Liver (tissue), 9 donors: Measurements from ENCODE around the gene LSMEM2. TPM values are rescaled to one million over a fixed set of nuclear protein-coding genes. Genes with fewer than 3 reads are reported as not detected.
"Not testable (repeated sequence)": the region's sequence is repeated elsewhere in the genome, so short reads cannot be mapped to it uniquely, and the experiment has no call there.

ENCODE experiments used
- DNase-seq: peaks from one replicate; pipeline ENCODE4 v3.0.0-alpha.2; 2017; ENCODE audit warnings: low spot score
- H3K27ac ChIP-seq, 2 donors: one replicate each; pipeline ENCODE4 v1.7.0; 2013; ENCODE audit warnings: inconsistent platforms in 2 of 2, low read length in 2 of 2, control low read depth in 1 of 2, low read depth in 1 of 2, mild to moderate bottlenecking in 1 of 2
- H3K27me3 ChIP-seq, 4 donors: one replicate each; pipeline versions ENCODE4 v1.6.1 to v1.7.0; 2013; ENCODE audit warnings: low read length in 3 of 4, inconsistent platforms in 1 of 4, mild to moderate bottlenecking in 1 of 4, moderate library complexity in 1 of 4; ENCODE audit not compliant: control insufficient read depth in 4 of 4, insufficient read depth in 4 of 4
- H3K36me3 ChIP-seq, 4 donors: one replicate each; pipeline versions ENCODE4 v1.6.1 to v1.7.0; 2013; ENCODE audit warnings: low read length in 3 of 4, mild to moderate bottlenecking in 3 of 4, low read depth in 1 of 4, moderate library complexity in 1 of 4; ENCODE audit not compliant: control insufficient read depth in 4 of 4, insufficient read depth in 3 of 4
- H3K4me1 ChIP-seq, 4 donors: one replicate each; pipeline versions ENCODE4 v1.6.1 to v1.7.0; 2013; ENCODE audit warnings: low read length in 3 of 4, mild to moderate bottlenecking in 3 of 4, moderate library complexity in 1 of 4; ENCODE audit not compliant: control insufficient read depth in 4 of 4, insufficient read depth in 4 of 4
- H3K4me3 ChIP-seq, 3 donors: one replicate each; pipeline versions ENCODE4 v1.6.1 to v1.7.0; 2013; ENCODE audit warnings: low read length in 3 of 3, control low read depth in 1 of 3, low read depth in 1 of 3, mild to moderate bottlenecking in 1 of 3
- H3K9ac ChIP-seq, 2 donors: one replicate each; pipeline ENCODE4 v1.7.0; 2013; ENCODE audit warnings: low read length in 2 of 2, mild to moderate bottlenecking in 2 of 2, moderate library complexity in 2 of 2, control low read depth in 1 of 2, low read depth in 1 of 2
- H3K9me3 ChIP-seq, 4 donors: one replicate each; pipeline versions ENCODE4 v1.6.1 to v1.7.0; 2013; ENCODE audit warnings: low read length in 3 of 4; ENCODE audit not compliant: control insufficient read depth in 4 of 4
- FOXA1 ChIP-seq: IDR thresholded peaks from 2 replicates; pipeline ENCODE4 v1.6.1; 2016; ENCODE audit warnings: antibody characterized with exemption
- FOXA2 ChIP-seq: IDR thresholded peaks from 2 replicates; pipeline ENCODE4 v1.6.1; 2016; ENCODE audit warnings: antibody characterized with exemption
- GABPA ChIP-seq, 2 donors: IDR thresholded peaks in 1 of 2; conservative IDR thresholded peaks in 1 of 2; 2 replicates each; pipeline ENCODE4 v1.6.1; 2016; ENCODE audit warnings: antibody characterized with exemption in 2 of 2, mild to moderate bottlenecking in 1 of 2, moderate library complexity in 1 of 2
- HNF4A ChIP-seq, 2 donors: conservative IDR thresholded peaks; 2 replicates each; pipeline ENCODE4 v1.6.1; 2016; ENCODE audit warnings: antibody characterized with exemption in 2 of 2, mild to moderate bottlenecking in 2 of 2
- RAD21 ChIP-seq, 2 donors: IDR thresholded peaks; 2 replicates each; pipeline ENCODE4 v1.6.1; 2016; ENCODE audit warnings: antibody characterized with exemption in 2 of 2, mild to moderate bottlenecking in 2 of 2
- RXRA ChIP-seq, 2 donors: IDR thresholded peaks; 2 replicates each; pipeline ENCODE4 v1.6.1; 2017 to 2018; ENCODE audit warnings: antibody characterized with exemption in 2 of 2, mild to moderate bottlenecking in 1 of 2
- SP1 ChIP-seq: IDR thresholded peaks from 2 replicates; pipeline ENCODE4 v1.6.1; 2018; ENCODE audit warnings: antibody characterized with exemption, mild to moderate bottlenecking
- TAF1 ChIP-seq: conservative IDR thresholded peaks from 2 replicates; pipeline ENCODE4 v1.6.1; 2016; ENCODE audit warnings: antibody characterized with exemption, mild to moderate bottlenecking
- YY1 ChIP-seq: IDR thresholded peaks from 2 replicates; pipeline ENCODE4 v1.6.1; 2016; ENCODE audit warnings: antibody characterized with exemption, mild to moderate bottlenecking
- WGBS: extraction: QIAGEN DNeasy Blood & Tissue Kit; methylation state at CpG from one replicate; pipeline ENCODE4 v1.1.7; 2013; 5-methylcytosine and 5-hydroxymethylcytosine counted together
- polyA plus RNA-seq, 2 donors: library from polyadenylated mRNA; stranded (reverse) in 1 of 2; unstranded in 1 of 2; fragments of 200-250 nt in 1 of 2; fragments of >200 nt in 1 of 2; fragmentation: Nextera tagmentation in 1 of 2; extraction: Ambion mirVana in 1 of 2; gene quantifications; one replicate each; pipeline versions ENCODE4 v1.2.1 to v1.2.3, GENCODE V29; 2013 to 2015
- total RNA-seq, 2 donors: library from RNA; depleted of rRNA; stranded (reverse); fragments of >200 nt; gene quantifications; one replicate each; pipeline ENCODE4 v1.2.3, GENCODE V29; 2014
- TF ChIP-seq, protein P1 (sequence below): IDR thresholded peaks from 2 replicates; pipeline ENCODE4 v1.6.1; 2016; ENCODE audit warnings: antibody characterized with exemption
- TF ChIP-seq, protein P2 (sequence below): fragments of 150-350 bp; IDR thresholded peaks from 2 replicates; pipeline ENCODE4 v1.5.1; 2017; ENCODE audit warnings: improper control_type of control experiment, low read depth, low read length; ENCODE audit not compliant: missing input control
- TF ChIP-seq, protein P3 (sequence below): IDR thresholded peaks from 2 replicates; pipeline ENCODE4 v1.6.1; 2016; ENCODE audit warnings: antibody characterized with exemption
- TF ChIP-seq, protein P4 (sequence below): IDR thresholded peaks from 2 replicates; pipeline ENCODE4 v1.6.1; 2016; ENCODE audit warnings: antibody characterized with exemption, mild to moderate bottlenecking
- donor health status: healthy.
- donor health status: healthy.
- donor health status: healthy.
- donor health status: healthy.
- donor health status: healthy.

LSMEM2 gene
- total and polyA plus RNA-seq, 4 donors, result 0.03 to 0.08 TPM; not detected in 2

DNA sequence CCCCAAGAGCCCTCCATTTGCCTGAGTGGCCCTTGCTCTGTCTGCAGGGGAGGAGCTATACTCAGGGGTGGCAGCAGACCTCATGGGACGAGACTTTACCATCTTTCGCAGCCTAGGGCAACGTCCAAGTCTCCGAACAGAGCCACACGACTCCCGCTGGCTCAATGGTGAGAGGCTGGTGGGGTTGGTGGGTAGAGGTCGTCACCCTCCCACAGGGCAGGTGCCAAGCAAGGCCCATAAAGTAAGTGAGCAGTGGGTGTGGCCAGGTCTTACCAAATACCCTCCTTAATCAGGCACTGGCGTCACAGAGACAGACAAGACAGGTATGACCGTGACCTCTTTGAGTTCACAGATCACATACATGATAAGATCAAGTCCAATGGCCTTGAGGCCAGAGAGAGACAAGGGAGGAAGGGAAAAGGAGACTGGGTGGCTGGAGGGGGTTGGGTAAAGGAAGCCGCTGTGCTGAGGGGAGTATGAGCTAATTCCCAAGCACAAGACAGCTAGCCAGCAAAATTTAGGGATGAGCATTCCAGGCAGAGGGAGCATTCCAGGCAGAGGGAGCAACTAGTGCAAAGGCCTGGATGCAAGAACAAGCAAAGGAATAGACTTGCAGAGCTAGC lies 7.5 kb upstream of the LSMEM2 start:
- H3K9ac ChIP-seq, result no peak overlapping the region
- no peak overlapping the region for H3K27ac ChIP-seq
- WGBS, result 59% methylated on average over 10 of the region's 10 CpGs
- peaks cover 0 to 2% (median 0%) of the 10 kb centered on the region in 4 donors for H3K27me3 ChIP-seq
- TF ChIP-seq, protein P1, sequence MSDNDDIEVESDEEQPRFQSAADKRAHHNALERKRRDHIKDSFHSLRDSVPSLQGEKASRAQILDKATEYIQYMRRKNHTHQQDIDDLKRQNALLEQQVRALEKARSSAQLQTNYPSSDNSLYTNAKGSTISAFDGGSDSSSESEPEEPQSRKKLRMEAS, result no peak
- TF ChIP-seq SP1 (peak; percentile 29), GABPA (IDR thresholded peaks at IDR 0.05 in 1 of 2, conservative IDR thresholded peaks at IDR 0.05 in 1 of 2) (no peak), HNF4A (conservative IDR thresholded peaks at IDR 0.05) (peak; percentile 16 to 21), RXRA (IDR thresholded peaks at IDR 0.05) (peak; percentile 44 to 52)
- TF ChIP-seq, protein P2, sequence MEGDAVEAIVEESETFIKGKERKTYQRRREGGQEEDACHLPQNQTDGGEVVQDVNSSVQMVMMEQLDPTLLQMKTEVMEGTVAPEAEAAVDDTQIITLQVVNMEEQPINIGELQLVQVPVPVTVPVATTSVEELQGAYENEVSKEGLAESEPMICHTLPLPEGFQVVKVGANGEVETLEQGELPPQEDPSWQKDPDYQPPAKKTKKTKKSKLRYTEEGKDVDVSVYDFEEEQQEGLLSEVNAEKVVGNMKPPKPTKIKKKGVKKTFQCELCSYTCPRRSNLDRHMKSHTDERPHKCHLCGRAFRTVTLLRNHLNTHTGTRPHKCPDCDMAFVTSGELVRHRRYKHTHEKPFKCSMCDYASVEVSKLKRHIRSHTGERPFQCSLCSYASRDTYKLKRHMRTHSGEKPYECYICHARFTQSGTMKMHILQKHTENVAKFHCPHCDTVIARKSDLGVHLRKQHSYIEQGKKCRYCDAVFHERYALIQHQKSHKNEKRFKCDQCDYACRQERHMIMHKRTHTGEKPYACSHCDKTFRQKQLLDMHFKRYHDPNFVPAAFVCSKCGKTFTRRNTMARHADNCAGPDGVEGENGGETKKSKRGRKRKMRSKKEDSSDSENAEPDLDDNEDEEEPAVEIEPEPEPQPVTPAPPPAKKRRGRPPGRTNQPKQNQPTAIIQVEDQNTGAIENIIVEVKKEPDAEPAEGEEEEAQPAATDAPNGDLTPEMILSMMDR, result no peak
- TF ChIP-seq, protein P3, sequence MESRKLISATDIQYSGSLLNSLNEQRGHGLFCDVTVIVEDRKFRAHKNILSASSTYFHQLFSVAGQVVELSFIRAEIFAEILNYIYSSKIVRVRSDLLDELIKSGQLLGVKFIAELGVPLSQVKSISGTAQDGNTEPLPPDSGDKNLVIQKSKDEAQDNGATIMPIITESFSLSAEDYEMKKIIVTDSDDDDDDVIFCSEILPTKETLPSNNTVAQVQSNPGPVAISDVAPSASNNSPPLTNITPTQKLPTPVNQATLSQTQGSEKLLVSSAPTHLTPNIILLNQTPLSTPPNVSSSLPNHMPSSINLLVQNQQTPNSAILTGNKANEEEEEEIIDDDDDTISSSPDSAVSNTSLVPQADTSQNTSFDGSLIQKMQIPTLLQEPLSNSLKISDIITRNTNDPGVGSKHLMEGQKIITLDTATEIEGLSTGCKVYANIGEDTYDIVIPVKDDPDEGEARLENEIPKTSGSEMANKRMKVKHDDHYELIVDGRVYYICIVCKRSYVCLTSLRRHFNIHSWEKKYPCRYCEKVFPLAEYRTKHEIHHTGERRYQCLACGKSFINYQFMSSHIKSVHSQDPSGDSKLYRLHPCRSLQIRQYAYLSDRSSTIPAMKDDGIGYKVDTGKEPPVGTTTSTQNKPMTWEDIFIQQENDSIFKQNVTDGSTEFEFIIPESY, result no peak
- H3K4me3 ChIP-seq, result no peak overlapping the region
- H3K36me3 ChIP-seq, result no peaks in the 10 kb centered on the region
- H3K4me1 ChIP-seq, result peaks cover 3 to 55% (median 24%) of the 10 kb centered on the region in 4 donors
- no peak for DNase-seq
- no peaks in the 10 kb centered on the region for H3K9me3 ChIP-seq

DNA sequence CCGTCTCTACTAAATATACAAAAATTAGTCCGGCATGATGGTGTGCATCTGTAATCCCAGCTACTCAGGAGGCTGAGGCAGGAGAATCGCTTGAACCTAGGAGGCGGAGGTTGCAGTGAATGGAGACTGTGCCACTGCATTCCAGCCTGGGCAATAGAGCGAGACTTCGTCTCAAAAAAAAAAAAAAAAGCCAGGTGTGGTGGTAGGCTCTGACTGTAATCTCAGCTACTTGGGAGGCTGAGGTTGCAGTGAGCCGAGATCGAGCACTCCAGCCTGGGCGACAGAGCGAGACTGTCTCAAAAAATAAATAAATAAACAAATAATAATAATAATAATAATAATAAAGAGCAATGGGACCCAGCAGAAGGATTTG lies 6.4 kb upstream of the LSMEM2 start:
- H3K27me3 ChIP-seq, H3K36me3 ChIP-seq, H3K9ac ChIP-seq, DNase-seq, H3K4me3 ChIP-seq, H3K27ac ChIP-seq, H3K9me3 ChIP-seq: not testable (repeated sequence)
- peaks cover 3 to 52% (median 20%) of the 10 kb centered on the region in 4 donors for H3K4me1 ChIP-seq
- WGBS, result 75% methylated on average over 10 of the region's 10 CpGs

DNA sequence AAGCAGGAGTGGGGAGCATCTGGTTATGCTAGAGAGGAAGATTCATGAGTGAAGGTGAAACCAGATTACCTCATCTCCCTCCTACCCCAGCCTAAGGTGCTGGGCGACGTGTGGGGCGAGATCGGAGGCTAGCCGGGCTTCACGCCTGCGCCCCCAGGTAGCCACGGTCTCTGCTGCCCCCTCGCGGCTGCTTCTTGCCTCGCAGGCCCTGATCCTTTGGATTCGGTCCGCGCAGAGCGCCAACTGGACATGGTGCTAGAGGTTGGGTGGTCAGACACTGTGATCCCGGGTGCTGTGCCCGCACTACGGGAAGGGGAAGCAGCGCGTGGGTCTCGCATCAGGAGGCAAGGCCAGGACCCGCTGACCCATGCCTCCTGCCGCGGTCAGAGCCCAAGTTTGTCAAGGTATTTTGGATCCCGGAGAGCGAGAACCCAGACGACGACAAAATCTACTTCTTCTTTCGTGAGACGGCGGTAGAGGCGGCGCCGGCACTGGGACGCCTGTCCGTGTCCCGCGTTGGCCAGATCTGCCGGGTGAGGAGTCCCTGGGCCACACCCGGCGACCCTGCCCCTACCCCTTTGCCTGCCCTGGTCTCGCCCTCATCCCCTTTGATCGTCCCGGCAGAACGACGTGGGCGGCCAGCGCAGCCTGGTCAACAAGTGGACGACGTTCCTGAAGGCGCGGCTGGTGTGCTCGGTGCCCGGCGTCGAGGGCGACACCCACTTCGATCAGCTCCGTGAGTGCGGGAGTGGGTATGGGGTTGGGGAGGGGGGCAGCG lies 5.8 kb upstream of the LSMEM2 start:
- H3K4me1 ChIP-seq, result peaks cover 3 to 47% (median 19%) of the 10 kb centered on the region in 4 donors
- TF ChIP-seq, protein P2, result peak; percentile 100
- no peak for TF ChIP-seq TAF1
- TF ChIP-seq GABPA (IDR thresholded peaks at IDR 0.05 in 1 of 2, conservative IDR thresholded peaks at IDR 0.05 in 1 of 2), result no peak
- TF ChIP-seq SP1, result no peak
- TF ChIP-seq FOXA2, result no peak
- no peak for TF ChIP-seq YY1
- TF ChIP-seq RAD21 (IDR thresholded peaks at IDR 0.05), result peak; percentile 98 to 99
- no peak for TF ChIP-seq FOXA1
- TF ChIP-seq, protein P1, result no peak
- TF ChIP-seq, protein P4, sequence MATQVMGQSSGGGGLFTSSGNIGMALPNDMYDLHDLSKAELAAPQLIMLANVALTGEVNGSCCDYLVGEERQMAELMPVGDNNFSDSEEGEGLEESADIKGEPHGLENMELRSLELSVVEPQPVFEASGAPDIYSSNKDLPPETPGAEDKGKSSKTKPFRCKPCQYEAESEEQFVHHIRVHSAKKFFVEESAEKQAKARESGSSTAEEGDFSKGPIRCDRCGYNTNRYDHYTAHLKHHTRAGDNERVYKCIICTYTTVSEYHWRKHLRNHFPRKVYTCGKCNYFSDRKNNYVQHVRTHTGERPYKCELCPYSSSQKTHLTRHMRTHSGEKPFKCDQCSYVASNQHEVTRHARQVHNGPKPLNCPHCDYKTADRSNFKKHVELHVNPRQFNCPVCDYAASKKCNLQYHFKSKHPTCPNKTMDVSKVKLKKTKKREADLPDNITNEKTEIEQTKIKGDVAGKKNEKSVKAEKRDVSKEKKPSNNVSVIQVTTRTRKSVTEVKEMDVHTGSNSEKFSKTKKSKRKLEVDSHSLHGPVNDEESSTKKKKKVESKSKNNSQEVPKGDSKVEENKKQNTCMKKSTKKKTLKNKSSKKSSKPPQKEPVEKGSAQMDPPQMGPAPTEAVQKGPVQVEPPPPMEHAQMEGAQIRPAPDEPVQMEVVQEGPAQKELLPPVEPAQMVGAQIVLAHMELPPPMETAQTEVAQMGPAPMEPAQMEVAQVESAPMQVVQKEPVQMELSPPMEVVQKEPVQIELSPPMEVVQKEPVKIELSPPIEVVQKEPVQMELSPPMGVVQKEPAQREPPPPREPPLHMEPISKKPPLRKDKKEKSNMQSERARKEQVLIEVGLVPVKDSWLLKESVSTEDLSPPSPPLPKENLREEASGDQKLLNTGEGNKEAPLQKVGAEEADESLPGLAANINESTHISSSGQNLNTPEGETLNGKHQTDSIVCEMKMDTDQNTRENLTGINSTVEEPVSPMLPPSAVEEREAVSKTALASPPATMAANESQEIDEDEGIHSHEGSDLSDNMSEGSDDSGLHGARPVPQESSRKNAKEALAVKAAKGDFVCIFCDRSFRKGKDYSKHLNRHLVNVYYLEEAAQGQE, result no peak

More for the DNA sequence above, 5.8 kb upstream of the LSMEM2 start:
- H3K27me3 ChIP-seq, result peaks cover 0 to 2% (median 0%) of the 10 kb centered on the region in 4 donors
- H3K4me3 ChIP-seq, result peak overlapping the region in 2 of 3 donors; percentile 10 to 32
- no peaks in the 10 kb centered on the region for H3K9me3 ChIP-seq
- 2% methylated on average over 61 of the region's 61 CpGs for WGBS
- H3K36me3 ChIP-seq, result no peaks in the 10 kb centered on the region
- no peak overlapping the region for H3K27ac ChIP-seq
- peak overlapping the region in 1 of 2 donors; percentile 21 for H3K9ac ChIP-seq
- DNase-seq, result peak; percentile 95
